ENCODE measurements around the gene TAB2.

GRCh38 chr6:149271348-149272340, 45.9 kb upstream of the TAB2 start:
- TF ChIP-seq TAF1 (IDR thresholded peaks at IDR 0.05; ENCODE audit: borderline replicate concordance, insufficient read depth, low read length), result no peak
- TF ChIP-seq SIN3A (IDR thresholded peaks at IDR 0.05; ENCODE audit: borderline replicate concordance, insufficient read depth, low read length), result no peak
- TF ChIP-seq POLR2AphosphoS5 (IDR thresholded peaks at IDR 0.05; ENCODE audit: low read depth, low read length), result no peak
- TF ChIP-seq, protein P1, sequence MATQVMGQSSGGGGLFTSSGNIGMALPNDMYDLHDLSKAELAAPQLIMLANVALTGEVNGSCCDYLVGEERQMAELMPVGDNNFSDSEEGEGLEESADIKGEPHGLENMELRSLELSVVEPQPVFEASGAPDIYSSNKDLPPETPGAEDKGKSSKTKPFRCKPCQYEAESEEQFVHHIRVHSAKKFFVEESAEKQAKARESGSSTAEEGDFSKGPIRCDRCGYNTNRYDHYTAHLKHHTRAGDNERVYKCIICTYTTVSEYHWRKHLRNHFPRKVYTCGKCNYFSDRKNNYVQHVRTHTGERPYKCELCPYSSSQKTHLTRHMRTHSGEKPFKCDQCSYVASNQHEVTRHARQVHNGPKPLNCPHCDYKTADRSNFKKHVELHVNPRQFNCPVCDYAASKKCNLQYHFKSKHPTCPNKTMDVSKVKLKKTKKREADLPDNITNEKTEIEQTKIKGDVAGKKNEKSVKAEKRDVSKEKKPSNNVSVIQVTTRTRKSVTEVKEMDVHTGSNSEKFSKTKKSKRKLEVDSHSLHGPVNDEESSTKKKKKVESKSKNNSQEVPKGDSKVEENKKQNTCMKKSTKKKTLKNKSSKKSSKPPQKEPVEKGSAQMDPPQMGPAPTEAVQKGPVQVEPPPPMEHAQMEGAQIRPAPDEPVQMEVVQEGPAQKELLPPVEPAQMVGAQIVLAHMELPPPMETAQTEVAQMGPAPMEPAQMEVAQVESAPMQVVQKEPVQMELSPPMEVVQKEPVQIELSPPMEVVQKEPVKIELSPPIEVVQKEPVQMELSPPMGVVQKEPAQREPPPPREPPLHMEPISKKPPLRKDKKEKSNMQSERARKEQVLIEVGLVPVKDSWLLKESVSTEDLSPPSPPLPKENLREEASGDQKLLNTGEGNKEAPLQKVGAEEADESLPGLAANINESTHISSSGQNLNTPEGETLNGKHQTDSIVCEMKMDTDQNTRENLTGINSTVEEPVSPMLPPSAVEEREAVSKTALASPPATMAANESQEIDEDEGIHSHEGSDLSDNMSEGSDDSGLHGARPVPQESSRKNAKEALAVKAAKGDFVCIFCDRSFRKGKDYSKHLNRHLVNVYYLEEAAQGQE (IDR thresholded peaks at IDR 0.05; ENCODE audit: insufficient read depth in 1 of 2, low read depth in 2 of 2, low read length in 2 of 2), result no peak
